ENCODE measurements around the gene ANO9.
"Not testable (repeated sequence)": the region's sequence is repeated elsewhere in the genome, so short reads cannot be mapped to it uniquely, and the experiment has no call there.

Gene ANO9

GRCh38 chr11:452203-452744, 10.5 kb upstream of the ANO9 start:
- DNase-seq: no peak

GRCh38 chr11:451738-452137, 9.9 kb upstream of the ANO9 start:
- no peak for DNase-seq

GRCh38 chr11:450809-451451, 9.1 kb upstream of the ANO9 start:
- peak; percentile 25 to 54 for DNase-seq

- DNase-seq: peak; percentile 80 to 93
These were observed 8.3 kb upstream of the ANO9 start, which contains the start of gene PTDSS2 for GRCh38 chr11:449889-450808. TSS of gene PTDSS2 (plus strand) at chr11:450279. CDS start at chr11:450456, 177 bp downstream.

GRCh38 chr11:447923-448731, 6.3 kb upstream of the ANO9 start:
- DNase-seq: peak; percentile 84 to 89

- DNase-seq: no peak
These were observed 5.1 kb upstream of the ANO9 start for GRCh38 chr11:446891-447290.

- no peak for DNase-seq
These were observed 4.2 kb upstream of the ANO9 start for GRCh38 chr11:445765-446588.

GRCh38 chr11:444396-445144, 2.8 kb upstream of the ANO9 start:
- no peak for DNase-seq

GRCh38 chr11:443542-444199, 1.9 kb upstream of the ANO9 start:
- DNase-seq: no peak

- DNase-seq: no peak
These were observed 835 bp upstream of the ANO9 start for GRCh38 chr11:442611-443081.

GRCh38 chr11:441043-441417, 781 bp downstream of the ANO9 start:
- DNase-seq: no peak

GRCh38 chr11:440065-441042, 1.5 kb downstream of the ANO9 start:
- no peak for DNase-seq

- no peak for DNase-seq
These were observed 2.3 kb downstream of the ANO9 start for GRCh38 chr11:439315-440064.

- no peak for DNase-seq
These were observed 3.5 kb downstream of the ANO9 start for GRCh38 chr11:438101-438844.

- no peak for DNase-seq
These were observed 4.5 kb downstream of the ANO9 start for GRCh38 chr11:437228-437870.

GRCh38 chr11:434999-435740, 6.6 kb downstream of the ANO9 start:
- DNase-seq: not testable (repeated sequence)

GRCh38 chr11:434496-434895, 7.3 kb downstream of the ANO9 start:
- DNase-seq: no peak
